ENCODE measurements around the gene SYNJ2. TPM values are rescaled to one million over a fixed set of nuclear protein-coding genes. Genes with fewer than 3 reads are reported as not detected.

Gene SYNJ2
- total and polyA plus RNA-seq, 7 donors = 2.6 to 30.2 (median 6.1) TPM

GRCh38 chr6:158033077-158033750 is 51.6 kb downstream of the SYNJ2 start:
- WGBS, 3 donors = 92 to 94% (median 92%) methylated on average over 30 of the region's 30 CpGs
- Histone ChIP-seq H3K4me1 (peaks cover 14% of the 10 kb centered on the region), H3K9me3 (no peaks in the 10 kb centered on the region), H3K4me3 (no peak overlapping the region), H3K27ac (no peak overlapping the region), H3K27me3 (ENCODE audit: insufficient read depth in 3 of 3, low read length in 2 of 3) (no peaks in the 10 kb centered on the region), H3K36me3 (ENCODE audit: insufficient read depth in 1 of 2, low read depth in 1 of 2) (peaks cover 0 to 5% of the 10 kb centered on the region in 2 donors)
- intact Hi-C loops (cut with DNase I) = loop anchor here in 1 of 2 donors (5.0 kb wide), 1 partner anchor 34 kb away; no protein-coding TSS in a partner anchor
- TF ChIP-seq CTCF (IDR thresholded peaks at IDR 0.05) = no peak
- DNase-seq = no peak
- ATAC-seq = no peak

- no peak for DNase-seq
- Histone ChIP-seq H3K4me3 (no peak overlapping the region), H3K27ac (no peak overlapping the region), H3K36me3 (ENCODE audit: insufficient read depth in 1 of 2, low read depth in 1 of 2) (peaks cover 0 to 5% of the 10 kb centered on the region in 2 donors), H3K4me1 (peaks cover 13% of the 10 kb centered on the region), H3K9me3 (no peaks in the 10 kb centered on the region), H3K27me3 (ENCODE audit: insufficient read depth in 3 of 3, low read length in 2 of 3) (no peaks in the 10 kb centered on the region)
- WGBS, 3 donors = 64 to 78% (median 67%) methylated on average over 14 of the region's 14 CpGs
- TF ChIP-seq CTCF (IDR thresholded peaks at IDR 0.05) = no peak
- intact Hi-C loops (cut with DNase I) = loop anchor here in 1 of 2 donors (5.0 kb wide), 1 partner anchor 33 kb away; no protein-coding TSS in a partner anchor
- no peak for ATAC-seq
Observed at GRCh38 chr6:158033751-158034702, 52.4 kb downstream of the SYNJ2 start.

GRCh38 chr6:158036261-158036660 is 54.6 kb downstream of the SYNJ2 start:
- Histone ChIP-seq H3K27me3 (ENCODE audit: insufficient read depth in 3 of 3, low read length in 2 of 3) (no peaks in the 10 kb centered on the region), H3K27ac (no peak overlapping the region), H3K4me1 (peaks cover 35% of the 10 kb centered on the region), H3K4me3 (no peak overlapping the region), H3K9me3 (no peaks in the 10 kb centered on the region), H3K36me3 (ENCODE audit: insufficient read depth in 1 of 2, low read depth in 1 of 2) (peaks cover 0 to 5% of the 10 kb centered on the region in 2 donors)
- no peak for TF ChIP-seq CTCF (IDR thresholded peaks at IDR 0.05)
- 74 to 95% (median 92%) methylated on average over 3 of the region's 3 CpGs for WGBS, 3 donors
- ATAC-seq (no peak), DNase-seq (no peak)
- intact Hi-C loops (cut with DNase I) = loop anchor here in 1 of 2 donors (5.0 kb wide), 1 partner anchor 49 kb away; no protein-coding TSS in a partner anchor

GRCh38 chr6:158037021-158037420 is 55.4 kb downstream of the SYNJ2 start:
- ATAC-seq (no peak), DNase-seq (no peak)
- Histone ChIP-seq H3K27me3 (ENCODE audit: insufficient read depth in 3 of 3, low read length in 2 of 3) (no peaks in the 10 kb centered on the region), H3K4me3 (no peak overlapping the region), H3K9me3 (no peaks in the 10 kb centered on the region), H3K36me3 (ENCODE audit: insufficient read depth in 1 of 2, low read depth in 1 of 2) (peaks cover 0 to 5% of the 10 kb centered on the region in 2 donors), H3K4me1 (peaks cover 37% of the 10 kb centered on the region), H3K27ac (no peak overlapping the region)
- intact Hi-C loops (cut with DNase I) = loop anchor here in 1 of 2 donors (5.0 kb wide), 1 partner anchor 50 kb away; no protein-coding TSS in a partner anchor
- 97% methylated on average over 12 of the region's 12 CpGs for WGBS, 3 donors
- TF ChIP-seq CTCF (IDR thresholded peaks at IDR 0.05) = no peak
